T-helper 1 cell treated with Interleukin-12 subunit alpha and Interleukin-12 subunit beta and Interleukin-4 antibody, amounts not matched to agents 30 μg/mL and 1 μg/mL, for 36 hours (primary cell): ENCODE measurements around the gene CAMKK2.
A peak's percentile ranks its signal among the peaks of the same experiment; 100 is the strongest.
"Not testable (repeated sequence)": the region's sequence is repeated elsewhere in the genome, so short reads cannot be mapped to it uniquely, and the experiment has no call there.

Experiments
- H3K27ac Mint-ChIP-seq: one replicate; pipeline ENCODE4 v1.8.0; 2021; ENCODE audit warnings: mild to moderate bottlenecking, mixed read lengths
- H3K27me3 Mint-ChIP-seq: one replicate; pipeline ENCODE4 v1.8.0; 2021; ENCODE audit warnings: low read depth, mixed read lengths
- H3K36me3 Mint-ChIP-seq: one replicate; pipeline ENCODE4 v1.8.0; 2021; ENCODE audit warnings: low read depth, mixed read lengths
- H3K4me1 Mint-ChIP-seq: one replicate; pipeline ENCODE4 v1.8.0; 2021; ENCODE audit warnings: low read depth, mixed read lengths
- H3K4me3 Mint-ChIP-seq: one replicate; pipeline ENCODE4 v1.8.0; 2021; ENCODE audit warnings: mild to moderate bottlenecking, moderate library complexity, mixed read lengths
- H3K9me3 Mint-ChIP-seq: one replicate; pipeline ENCODE4 v1.8.0; 2021; ENCODE audit warnings: mixed read lengths

CAMKK2 gene

GRCh38 chr12:121203482-121203881, 93.0 kb downstream of the CAMKK2 start:
- Mint-ChIP-seq H3K4me3 (no peak overlapping the region), H3K9me3 (no peaks in the 10 kb centered on the region), H3K4me1 (peaks cover 6% of the 10 kb centered on the region), H3K36me3 (peaks cover 1% of the 10 kb centered on the region), H3K27ac (no peak overlapping the region), H3K27me3 (no peaks in the 10 kb centered on the region)

- Mint-ChIP-seq H3K36me3 (no peaks in the 10 kb centered on the region), H3K4me1 (peaks cover 11% of the 10 kb centered on the region), H3K27me3 (no peaks in the 10 kb centered on the region), H3K27ac (no peak overlapping the region), H3K4me3 (no peak overlapping the region), H3K9me3 (no peaks in the 10 kb centered on the region)
Observed at GRCh38 chr12:121202407-121203355, 93.8 kb downstream of the CAMKK2 start.

GRCh38 chr12:121201140-121201539, 95.4 kb downstream of the CAMKK2 start:
- not testable (repeated sequence) for H3K27ac Mint-ChIP-seq, H3K36me3 Mint-ChIP-seq, H3K4me3 Mint-ChIP-seq, H3K9me3 Mint-ChIP-seq, H3K27me3 Mint-ChIP-seq
- peaks cover 18% of the 10 kb centered on the region for H3K4me1 Mint-ChIP-seq

- Mint-ChIP-seq H3K27ac (no peak overlapping the region), H3K36me3 (no peaks in the 10 kb centered on the region), H3K27me3 (no peaks in the 10 kb centered on the region), H3K4me3 (no peak overlapping the region), H3K9me3 (no peaks in the 10 kb centered on the region), H3K4me1 (peaks cover 15% of the 10 kb centered on the region)
Observed at GRCh38 chr12:121198949-121199348, 97.6 kb downstream of the CAMKK2 start.

GRCh38 chr12:121196902-121197301, 99.6 kb downstream of the CAMKK2 start:
- H3K9me3 Mint-ChIP-seq: no peaks in the 10 kb centered on the region
- H3K27ac Mint-ChIP-seq: peak overlapping the region; percentile 75
- peak overlapping the region; percentile 21 for H3K4me3 Mint-ChIP-seq
- H3K27me3 Mint-ChIP-seq: no peaks in the 10 kb centered on the region
- H3K4me1 Mint-ChIP-seq: peaks cover 15% of the 10 kb centered on the region
- H3K36me3 Mint-ChIP-seq: no peaks in the 10 kb centered on the region

- no peaks in the 10 kb centered on the region for H3K4me1 Mint-ChIP-seq
- peak overlapping the region; percentile 49 for H3K27ac Mint-ChIP-seq
- no peaks in the 10 kb centered on the region for H3K27me3 Mint-ChIP-seq
- peaks cover 8% of the 10 kb centered on the region for H3K36me3 Mint-ChIP-seq
- no peaks in the 10 kb centered on the region for H3K9me3 Mint-ChIP-seq
- H3K4me3 Mint-ChIP-seq: no peak overlapping the region
Observed at GRCh38 chr12:121191151-121191550, 105.4 kb downstream of the CAMKK2 start.

GRCh38 chr12:121190523-121191031, 105.9 kb downstream of the CAMKK2 start:
- Mint-ChIP-seq H3K27ac (no peak overlapping the region), H3K9me3 (no peaks in the 10 kb centered on the region)

GRCh38 chr12:121189619-121190155, 106.8 kb downstream of the CAMKK2 start:
- no peak overlapping the region for H3K27ac Mint-ChIP-seq
- no peaks in the 10 kb centered on the region for H3K27me3 Mint-ChIP-seq
- H3K4me3 Mint-ChIP-seq: no peak overlapping the region
- no peaks in the 10 kb centered on the region for H3K9me3 Mint-ChIP-seq
- H3K4me1 Mint-ChIP-seq: no peaks in the 10 kb centered on the region
- peaks cover 14% of the 10 kb centered on the region for H3K36me3 Mint-ChIP-seq

More at GRCh38 chr12:121190523-121191031, 105.9 kb downstream of the CAMKK2 start:
- H3K36me3 Mint-ChIP-seq: peaks cover 10% of the 10 kb centered on the region
- no peaks in the 10 kb centered on the region for H3K27me3 Mint-ChIP-seq
- no peak overlapping the region for H3K4me3 Mint-ChIP-seq
- H3K4me1 Mint-ChIP-seq: no peaks in the 10 kb centered on the region

- Mint-ChIP-seq H3K27me3 (no peaks in the 10 kb centered on the region), H3K4me1 (no peaks in the 10 kb centered on the region), H3K27ac (no peak overlapping the region), H3K9me3 (no peaks in the 10 kb centered on the region), H3K36me3 (peaks cover 14% of the 10 kb centered on the region), H3K4me3 (no peak overlapping the region)
Observed at GRCh38 chr12:121189131-121189530, 107.4 kb downstream of the CAMKK2 start.

GRCh38 chr12:121188227-121188626, 108.3 kb downstream of the CAMKK2 start:
- H3K36me3 Mint-ChIP-seq: peaks cover 14% of the 10 kb centered on the region
- H3K9me3 Mint-ChIP-seq: no peaks in the 10 kb centered on the region
- no peaks in the 10 kb centered on the region for H3K27me3 Mint-ChIP-seq
- H3K4me1 Mint-ChIP-seq: no peaks in the 10 kb centered on the region
- H3K4me3 Mint-ChIP-seq: no peak overlapping the region
- no peak overlapping the region for H3K27ac Mint-ChIP-seq
